GM12892 (cell line): ENCODE measurements around the gene ZNF423.

Experiments used
- POLR2A ChIP-seq: IDR thresholded peaks from 2 replicates; pipeline ENCODE4 v1.6.1; 2011; ENCODE audit warnings: low read depth, low read length, control low read depth
- POLR2AphosphoS5 ChIP-seq: IDR thresholded peaks from 2 replicates; pipeline ENCODE4 v1.6.1; 2011; ENCODE audit warnings: low read depth, low read length, control low read depth
- TAF1 ChIP-seq: IDR thresholded peaks from 2 replicates; pipeline ENCODE4 v1.6.1; 2011; ENCODE audit warnings: low read depth, mild to moderate bottlenecking, control low read depth, low read length, borderline replicate concordance

GRCh38 chr16:49599281-49599680 lies 256.6 kb downstream of the ZNF423 start:
- TF ChIP-seq POLR2A (no peak), POLR2AphosphoS5 (no peak), TAF1 (no peak)
